ENCODE data around the gene CIROP. TPM values are rescaled to one million over a fixed set of nuclear protein-coding genes. Genes with fewer than 3 reads are reported as not detected.

CIROP gene
- total RNA-seq, 1 experiment from 2014 or later: not detected

DNA sequence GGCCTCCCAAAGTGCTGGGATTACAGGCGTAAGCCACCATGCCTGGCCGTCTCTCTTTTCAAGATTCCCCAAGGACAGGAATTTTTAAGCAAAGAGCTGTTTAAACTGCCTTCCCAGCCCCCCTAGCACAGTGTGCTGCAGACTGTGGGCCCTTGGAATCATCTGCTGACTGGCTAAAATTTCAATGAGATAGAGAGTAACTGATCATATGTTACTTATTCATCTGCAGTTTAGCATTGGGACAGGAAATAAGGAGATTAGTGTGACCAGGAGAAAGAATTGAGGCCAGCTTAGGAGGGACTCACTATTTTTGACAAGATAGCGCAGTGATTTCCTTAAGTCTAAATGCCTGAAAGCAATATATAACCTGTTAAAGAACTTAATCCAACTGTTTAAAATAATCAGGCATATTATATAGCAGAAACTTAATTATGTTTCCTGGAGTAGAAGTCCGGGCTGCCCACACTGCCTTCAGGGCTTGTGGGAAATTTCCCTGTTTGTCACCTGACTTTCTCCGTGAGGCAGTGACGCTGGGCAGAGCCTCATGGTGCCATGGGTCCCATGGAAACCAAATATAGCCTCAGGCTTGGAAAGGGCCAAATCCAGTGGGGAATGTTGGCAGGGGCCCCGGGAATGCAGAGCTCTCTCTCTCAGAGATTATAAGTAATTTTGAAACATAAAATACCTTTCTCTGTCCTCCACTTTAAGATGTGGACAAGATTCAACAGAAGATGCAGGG, 37.1 kb upstream of the CIROP start:
- TF ChIP-seq, protein P1, sequence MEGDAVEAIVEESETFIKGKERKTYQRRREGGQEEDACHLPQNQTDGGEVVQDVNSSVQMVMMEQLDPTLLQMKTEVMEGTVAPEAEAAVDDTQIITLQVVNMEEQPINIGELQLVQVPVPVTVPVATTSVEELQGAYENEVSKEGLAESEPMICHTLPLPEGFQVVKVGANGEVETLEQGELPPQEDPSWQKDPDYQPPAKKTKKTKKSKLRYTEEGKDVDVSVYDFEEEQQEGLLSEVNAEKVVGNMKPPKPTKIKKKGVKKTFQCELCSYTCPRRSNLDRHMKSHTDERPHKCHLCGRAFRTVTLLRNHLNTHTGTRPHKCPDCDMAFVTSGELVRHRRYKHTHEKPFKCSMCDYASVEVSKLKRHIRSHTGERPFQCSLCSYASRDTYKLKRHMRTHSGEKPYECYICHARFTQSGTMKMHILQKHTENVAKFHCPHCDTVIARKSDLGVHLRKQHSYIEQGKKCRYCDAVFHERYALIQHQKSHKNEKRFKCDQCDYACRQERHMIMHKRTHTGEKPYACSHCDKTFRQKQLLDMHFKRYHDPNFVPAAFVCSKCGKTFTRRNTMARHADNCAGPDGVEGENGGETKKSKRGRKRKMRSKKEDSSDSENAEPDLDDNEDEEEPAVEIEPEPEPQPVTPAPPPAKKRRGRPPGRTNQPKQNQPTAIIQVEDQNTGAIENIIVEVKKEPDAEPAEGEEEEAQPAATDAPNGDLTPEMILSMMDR (IDR thresholded peaks at IDR 0.05; ENCODE audit: unreplicated experiment): no peak
- ChIA-PET POLR2A (interaction anchor here (0.5 to 2.3 kb wide), 14 partner anchors 10 to 1004 kb away, joined by 3 to 11 read pairs (median 4); partner anchors contain the start of genes ACIN1 and C14orf119), CTCF (interaction anchor here (0.6 to 5.8 kb wide), 7 partner anchors 10 to 1863 kb away, joined by 3 to 39 read pairs (median 6); no protein-coding TSS in a partner anchor)
- peak overlapping the region; percentile 83 for H3K27ac Mint-ChIP-seq (ENCODE audit: low read depth, unreplicated experiment)
- no peaks in the 10 kb centered on the region for H3K36me3 Mint-ChIP-seq (ENCODE audit: insufficient read depth, unreplicated experiment)
- DNase-seq (ENCODE audit: unreplicated experiment): peak; percentile 83
- intact Hi-C loops (cut with micrococcal nuclease): no loop called here
- H3K9me3 Mint-ChIP-seq (ENCODE audit: unreplicated experiment): no peaks in the 10 kb centered on the region
- BruUV-seq (replicated peaks): no TSS peak
- H3K4me1 Mint-ChIP-seq (ENCODE audit: insufficient read depth, unreplicated experiment): peaks cover 59% of the 10 kb centered on the region
- H3K27me3 Mint-ChIP-seq (ENCODE audit: insufficient read depth, unreplicated experiment): no peaks in the 10 kb centered on the region
- H3K4me3 Mint-ChIP-seq (ENCODE audit: unreplicated experiment): no peak overlapping the region

DNA sequence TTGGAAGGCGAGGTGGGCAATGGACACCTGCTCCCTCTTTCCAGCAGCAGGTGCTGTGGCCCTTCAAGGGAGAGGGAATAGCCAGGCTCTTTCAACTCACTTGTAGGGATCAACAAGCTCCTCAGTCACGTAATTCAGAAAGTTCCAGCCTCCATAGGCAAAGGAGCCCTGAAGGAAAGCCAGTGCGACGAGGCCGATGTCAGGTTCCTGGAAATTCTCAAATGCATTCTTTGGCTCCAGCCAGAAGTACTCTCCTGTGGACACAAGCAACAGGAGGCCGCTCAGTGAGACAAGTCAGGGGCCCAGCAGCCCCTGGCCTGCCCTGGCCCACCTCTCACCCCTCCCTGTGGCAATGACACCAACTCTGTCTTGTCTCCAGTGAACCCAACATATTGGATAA, 35.6 kb upstream of the CIROP start:
- Mint-ChIP-seq H3K36me3 (ENCODE audit: insufficient read depth, unreplicated experiment) (no peaks in the 10 kb centered on the region), H3K27ac (ENCODE audit: low read depth, unreplicated experiment) (peak overlapping the region; percentile 27), H3K9me3 (ENCODE audit: unreplicated experiment) (no peaks in the 10 kb centered on the region), H3K4me3 (ENCODE audit: unreplicated experiment) (no peak overlapping the region), H3K27me3 (ENCODE audit: insufficient read depth, unreplicated experiment) (no peaks in the 10 kb centered on the region), H3K4me1 (ENCODE audit: insufficient read depth, unreplicated experiment) (peaks cover 55% of the 10 kb centered on the region)
- TF ChIP-seq, protein P1 (IDR thresholded peaks at IDR 0.05; ENCODE audit: unreplicated experiment): no peak
- DNase-seq (ENCODE audit: unreplicated experiment): no peak
- intact Hi-C loops (cut with micrococcal nuclease): no loop called here
- no TSS peak for BruUV-seq (replicated peaks)
- POLR2A ChIA-PET: interaction anchor here (0.6 to 1.6 kb wide), 2 partner anchors 10 to 11 kb away, joined by 3 to 5 read pairs; no protein-coding TSS in a partner anchor
- CTCF ChIA-PET: interaction anchor here (0.6 to 5.8 kb wide), 4 partner anchors 20 to 952 kb away, joined by 3 to 39 read pairs (median 3); no protein-coding TSS in a partner anchor

- no peaks in the 10 kb centered on the region for H3K27me3 Mint-ChIP-seq (ENCODE audit: insufficient read depth, unreplicated experiment)
- H3K27ac Mint-ChIP-seq (ENCODE audit: low read depth, unreplicated experiment): peak overlapping the region; percentile 70
- CTCF ChIA-PET: interaction anchor here (0.6 to 5.8 kb wide), 5 partner anchors 19 to 953 kb away, joined by 3 to 39 read pairs (median 3); no protein-coding TSS in a partner anchor
- no peaks in the 10 kb centered on the region for H3K9me3 Mint-ChIP-seq (ENCODE audit: unreplicated experiment)
- no peaks in the 10 kb centered on the region for H3K36me3 Mint-ChIP-seq (ENCODE audit: insufficient read depth, unreplicated experiment)
- POLR2A ChIA-PET: no interaction called here
- H3K4me3 Mint-ChIP-seq (ENCODE audit: unreplicated experiment): no peak overlapping the region
- peaks cover 54% of the 10 kb centered on the region for H3K4me1 Mint-ChIP-seq (ENCODE audit: insufficient read depth, unreplicated experiment)
- TF ChIP-seq, protein P1 (IDR thresholded peaks at IDR 0.05; ENCODE audit: unreplicated experiment): no peak
- no TSS peak for BruUV-seq (replicated peaks)
- DNase-seq (ENCODE audit: unreplicated experiment): no peak
- intact Hi-C loops (cut with micrococcal nuclease): no loop called here
These were observed 35.1 kb upstream of the CIROP start for GRCh38 chr14:23139874-23140273.

DNA sequence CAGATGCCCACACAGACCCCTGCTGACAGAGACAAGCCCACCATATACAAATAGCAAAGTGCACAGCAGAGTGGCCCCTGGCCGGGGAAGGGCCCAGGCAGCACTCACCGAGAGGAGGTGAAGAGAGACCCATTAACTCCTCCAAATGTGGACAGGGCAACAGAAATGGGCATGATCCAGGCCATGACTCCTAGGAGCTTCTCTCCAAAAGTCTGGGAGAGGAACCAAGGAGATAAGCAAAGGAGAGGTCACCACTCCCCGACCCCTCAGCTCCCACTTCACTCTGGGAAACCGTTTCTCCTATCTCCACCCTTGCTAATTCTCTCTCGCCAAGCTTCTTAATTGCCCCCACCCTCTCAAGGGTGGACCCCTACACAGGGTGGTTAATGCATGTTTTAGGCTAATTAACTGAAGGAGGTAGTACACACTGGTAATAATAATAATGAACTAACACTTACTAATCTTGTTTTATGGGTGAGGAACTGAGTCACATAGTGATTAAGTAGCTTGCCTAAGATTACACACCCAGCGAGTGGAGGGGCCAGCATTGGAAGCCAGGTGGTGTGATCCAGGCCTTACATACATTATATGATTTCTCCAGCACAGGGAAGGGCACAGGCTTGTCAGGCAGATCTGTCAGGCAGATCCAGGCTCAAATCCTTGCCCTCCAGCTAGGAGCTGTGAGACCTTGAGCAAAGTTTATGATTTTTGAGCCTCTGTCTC, 33.2 kb upstream of the CIROP start:
- CTCF ChIA-PET: interaction anchor here (0.6 to 5.8 kb wide), 17 partner anchors 12 to 100 kb away, joined by 3 to 39 read pairs (median 3); partner anchors contain the start of gene RNF212B
- intact Hi-C loops (cut with micrococcal nuclease): no loop called here
- BruUV-seq (replicated peaks): no TSS peak
- Mint-ChIP-seq H3K4me1 (ENCODE audit: insufficient read depth, unreplicated experiment) (peaks cover 45% of the 10 kb centered on the region), H3K36me3 (ENCODE audit: insufficient read depth, unreplicated experiment) (no peaks in the 10 kb centered on the region), H3K4me3 (ENCODE audit: unreplicated experiment) (peak overlapping the region; percentile 28), H3K9me3 (ENCODE audit: unreplicated experiment) (no peaks in the 10 kb centered on the region), H3K27me3 (ENCODE audit: insufficient read depth, unreplicated experiment) (no peaks in the 10 kb centered on the region), H3K27ac (ENCODE audit: low read depth, unreplicated experiment) (peak overlapping the region; percentile 83)
- peak; percentile 46 for DNase-seq (ENCODE audit: unreplicated experiment)
- TF ChIP-seq, protein P1 (IDR thresholded peaks at IDR 0.05; ENCODE audit: unreplicated experiment): no peak
- POLR2A ChIA-PET: interaction anchor here (0.8 to 3.4 kb wide), 17 partner anchors 8 to 419 kb away, joined by 3 to 18 read pairs (median 6); partner anchors contain the start of genes AJUBA and SLC7A8
